Measurements from ENCODE around the gene GPS2.
A peak's percentile ranks its signal among the peaks of the same experiment; 100 is the strongest.

Gene GPS2

DNA sequence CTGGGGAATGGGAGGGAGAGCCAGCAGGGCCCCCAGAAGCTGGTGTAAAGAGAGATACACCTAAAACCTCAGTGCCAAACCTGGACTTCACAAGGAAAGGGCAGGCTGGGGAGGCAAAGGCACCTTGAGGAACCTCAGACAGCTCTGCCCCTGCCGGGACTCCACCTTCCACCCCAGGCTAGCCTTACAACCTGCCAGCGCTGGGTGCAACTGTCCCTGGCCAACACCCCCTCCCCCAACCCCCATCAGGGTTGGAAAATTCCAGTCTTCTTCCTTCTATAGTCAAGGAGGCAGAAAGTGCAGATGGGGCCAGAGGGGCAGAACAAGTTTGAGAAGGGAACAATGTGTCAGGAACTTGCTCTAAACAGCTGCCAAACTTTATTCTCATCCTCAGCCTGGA, 23.0 kb downstream of the GPS2 start:
- no peak for DNase-seq

GRCh38 chr17:7290685-7291084, 24.5 kb downstream of the GPS2 start:
- DNase-seq, result no peak

- DNase-seq, result no peak
Observed at GRCh38 chr17:7290166-7290565, 25.0 kb downstream of the GPS2 start.

DNA sequence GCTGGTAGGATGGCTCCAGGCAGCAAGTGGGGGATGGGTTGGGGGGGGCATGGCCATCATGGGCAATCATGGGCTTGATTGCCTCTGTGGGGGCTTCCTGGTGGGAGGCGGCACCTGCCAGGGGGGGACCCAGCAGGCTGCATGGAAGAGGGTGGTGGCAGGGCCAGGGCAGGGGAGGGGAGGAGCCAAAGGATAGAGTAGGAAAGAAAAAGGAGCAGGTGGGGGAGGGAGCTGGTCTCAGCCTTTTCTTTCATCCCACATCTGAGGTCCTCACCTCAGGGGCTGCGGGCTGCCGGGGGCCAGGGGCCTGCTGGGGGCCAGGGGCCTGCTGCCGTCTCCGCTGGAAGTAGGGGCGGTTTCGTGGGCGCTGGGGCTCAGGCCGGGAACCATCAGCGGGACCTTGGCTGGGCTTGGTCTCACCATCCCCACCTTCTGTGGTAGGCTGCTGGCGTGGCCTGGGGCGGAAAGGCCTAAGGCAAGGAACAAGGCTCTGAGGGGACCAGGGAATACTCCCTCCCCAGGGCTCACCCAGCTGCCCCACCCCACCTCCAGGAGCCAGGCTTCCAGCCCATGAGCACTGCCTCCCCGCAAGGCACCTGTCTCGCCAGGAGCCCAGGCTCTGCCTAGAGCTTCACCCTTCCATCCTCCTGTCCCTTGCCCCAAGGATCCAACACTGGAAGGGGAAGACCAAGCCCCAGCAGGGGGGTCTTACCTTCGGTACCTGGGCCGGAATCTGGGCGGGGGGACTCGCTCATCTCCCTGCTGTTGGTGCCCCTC, 25.7 kb downstream of the GPS2 start:
- no peak for DNase-seq

DNA sequence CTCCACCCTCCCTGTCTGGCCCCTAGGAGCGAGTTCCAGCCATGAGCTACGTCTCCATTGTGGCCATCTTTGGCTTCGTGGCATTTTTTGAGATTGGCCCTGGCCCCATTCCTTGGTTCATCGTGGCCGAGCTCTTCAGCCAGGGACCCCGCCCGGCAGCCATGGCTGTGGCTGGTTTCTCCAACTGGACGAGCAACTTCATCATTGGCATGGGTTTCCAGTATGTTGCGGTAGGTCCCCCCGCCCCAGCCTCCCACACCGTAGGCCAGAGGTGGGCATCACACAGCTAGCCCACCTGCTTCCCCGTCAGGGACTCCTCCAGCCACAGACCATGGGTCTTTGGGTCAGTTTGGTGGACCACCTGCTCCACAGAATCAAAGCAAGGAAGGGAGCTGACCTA, 29.5 kb downstream of the GPS2 start:
- DNase-seq, result no peak

DNA sequence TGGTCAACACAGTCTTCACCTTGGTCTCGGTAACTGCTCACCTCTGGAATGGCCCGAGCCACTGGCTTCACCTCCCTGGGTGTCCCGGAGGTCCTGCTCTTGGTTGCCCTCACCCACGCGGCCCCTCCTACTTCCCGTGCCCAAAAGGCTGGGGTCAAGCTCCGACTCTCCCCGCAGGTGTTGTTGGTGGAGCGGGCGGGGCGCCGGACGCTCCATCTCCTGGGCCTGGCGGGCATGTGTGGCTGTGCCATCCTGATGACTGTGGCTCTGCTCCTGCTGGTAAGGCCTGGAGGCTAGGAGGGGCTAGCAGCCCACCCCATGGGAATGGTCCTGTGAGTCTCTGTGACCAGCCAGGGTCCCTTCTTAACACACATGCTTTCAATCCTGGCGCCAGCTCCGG, 30.2 kb downstream of the GPS2 start:
- no peak for DNase-seq

DNA sequence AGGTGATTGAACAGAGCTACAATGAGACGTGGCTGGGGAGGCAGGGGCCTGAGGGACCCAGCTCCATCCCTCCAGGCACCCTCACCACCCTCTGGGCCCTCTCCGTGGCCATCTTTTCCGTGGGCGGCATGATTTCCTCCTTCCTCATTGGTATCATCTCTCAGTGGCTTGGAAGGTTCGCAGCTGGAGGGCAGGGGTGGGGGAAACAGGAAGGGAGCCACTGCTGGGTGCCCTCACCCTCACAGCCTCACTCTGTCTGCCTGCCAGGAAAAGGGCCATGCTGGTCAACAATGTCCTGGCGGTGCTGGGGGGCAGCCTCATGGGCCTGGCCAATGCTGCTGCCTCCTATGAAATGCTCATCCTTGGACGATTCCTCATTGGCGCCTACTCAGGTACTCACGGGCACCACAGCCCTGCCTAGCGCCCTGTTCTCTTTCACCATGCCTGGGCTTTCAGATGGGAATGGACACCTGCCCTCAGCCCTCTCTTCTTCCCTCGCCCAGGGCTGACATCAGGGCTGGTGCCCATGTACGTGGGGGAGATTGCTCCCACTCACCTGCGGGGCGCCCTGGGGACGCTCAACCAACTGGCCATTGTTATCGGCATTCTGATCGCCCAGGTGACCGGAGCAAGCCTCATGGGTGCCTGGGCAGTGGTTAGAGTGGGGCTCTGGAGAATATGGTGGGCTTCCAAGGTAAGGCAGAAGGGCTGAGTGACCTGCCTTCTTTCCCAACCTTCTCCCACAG, 31.5 kb downstream of the GPS2 start:
- DNase-seq, result no peak

DNA sequence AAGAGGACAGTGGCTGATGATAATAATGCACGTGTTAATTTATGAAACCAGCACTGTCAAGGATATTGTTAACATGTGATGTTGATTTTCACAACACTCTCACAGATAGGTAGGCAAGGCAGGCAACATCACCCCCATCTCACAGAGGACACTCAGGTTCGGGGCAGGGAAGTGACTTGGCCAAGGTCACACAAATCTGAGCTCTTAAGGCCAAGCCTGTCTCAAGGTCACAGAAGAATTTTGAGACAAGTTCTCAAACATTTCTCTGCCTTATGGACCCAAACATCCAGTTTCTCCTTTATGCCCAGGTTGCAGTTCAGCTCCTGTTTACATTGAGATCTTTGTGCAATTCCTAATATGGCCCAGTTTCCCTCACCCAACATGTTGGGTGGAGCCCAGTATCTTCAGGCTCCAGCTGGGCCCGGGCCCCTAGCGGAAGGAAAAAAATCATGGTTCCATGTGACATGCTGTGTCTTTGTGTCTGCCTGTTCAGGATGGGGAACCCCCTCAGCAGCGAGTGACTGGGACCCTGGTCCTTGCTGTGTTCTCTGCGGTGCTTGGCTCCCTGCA, 32.3 kb downstream of the GPS2 start:
- DNase-seq, result no peak

GRCh38 chr17:7281953-7282751, 33.0 kb downstream of the GPS2 start:
- DNase-seq, result no peak

DNA sequence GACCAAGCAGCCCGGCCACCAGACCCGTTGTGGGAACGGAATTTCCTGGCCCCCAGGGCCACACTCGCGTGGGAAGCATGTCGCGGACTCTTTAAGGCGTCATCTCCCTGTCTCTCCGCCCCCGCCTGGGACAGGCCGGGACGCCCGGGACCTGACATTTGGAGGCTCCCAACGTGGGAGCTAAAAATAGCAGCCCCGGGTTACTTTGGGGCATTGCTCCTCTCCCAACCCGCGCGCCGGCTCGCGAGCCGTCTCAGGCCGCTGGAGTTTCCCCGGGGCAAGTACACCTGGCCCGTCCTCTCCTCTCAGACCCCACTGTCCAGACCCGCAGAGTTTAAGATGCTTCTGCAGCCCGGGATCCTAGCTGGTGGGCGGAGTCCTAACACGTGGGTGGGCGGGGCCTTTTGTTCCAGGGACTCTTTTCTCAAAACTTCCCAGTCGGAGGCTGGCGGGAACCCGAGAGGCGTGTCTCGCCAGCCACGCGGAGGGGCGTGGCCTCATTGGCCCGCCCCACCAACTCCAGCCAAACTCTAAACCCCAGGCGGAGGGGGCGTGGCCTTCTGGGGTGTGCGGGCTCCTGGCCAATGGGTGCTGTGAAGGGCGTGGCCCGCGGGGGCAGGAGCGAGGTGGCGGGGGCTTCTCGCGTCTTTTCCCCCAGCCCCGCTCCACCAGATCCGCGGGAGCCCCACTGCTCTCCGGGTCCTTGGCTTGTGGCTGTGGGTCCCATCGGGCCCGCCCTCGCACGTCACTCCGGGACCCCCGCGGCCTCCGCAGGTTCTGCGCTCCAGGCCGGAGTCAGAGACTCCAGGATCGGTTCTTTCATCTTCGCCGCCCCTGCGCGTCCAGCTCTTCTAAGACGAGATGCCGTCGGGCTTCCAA, 33.8 kb downstream of the GPS2 start, which contains the start of gene SLC2A4:
SLC2A4 (plus strand) TSS at position 645 of the 879 bp plus-strand sequence; CDS start at position 862, 217 bp downstream.
- DNase-seq, result peak; percentile 61

DNA sequence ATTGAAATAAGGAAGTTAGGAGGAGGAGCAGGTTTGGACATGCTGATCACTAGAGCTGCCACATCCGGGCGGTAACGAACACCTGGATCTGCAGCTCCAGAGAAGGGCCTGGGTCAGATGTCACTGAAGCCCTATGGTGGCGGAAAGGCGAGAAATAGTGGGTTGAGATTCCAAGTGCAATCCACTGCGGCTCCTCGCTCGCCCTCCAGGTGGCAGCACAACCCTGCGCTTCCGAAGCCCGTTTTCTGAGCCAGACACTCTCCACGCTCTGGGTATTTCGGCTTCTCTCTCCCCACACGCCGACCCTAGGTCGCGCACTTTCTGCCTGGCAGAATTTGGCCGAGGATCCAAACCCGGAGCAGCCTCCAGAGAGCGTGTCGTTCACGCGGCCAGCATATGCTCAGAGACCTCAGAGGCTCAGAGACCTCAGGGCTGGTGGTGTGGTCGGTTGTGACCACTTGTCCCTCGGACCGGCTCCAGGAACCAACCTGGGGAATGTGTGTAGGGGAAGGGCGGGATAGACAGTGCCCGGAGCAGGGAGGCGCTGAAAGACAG, 34.6 kb downstream of the GPS2 start:
- DNase-seq, result no peak

DNA sequence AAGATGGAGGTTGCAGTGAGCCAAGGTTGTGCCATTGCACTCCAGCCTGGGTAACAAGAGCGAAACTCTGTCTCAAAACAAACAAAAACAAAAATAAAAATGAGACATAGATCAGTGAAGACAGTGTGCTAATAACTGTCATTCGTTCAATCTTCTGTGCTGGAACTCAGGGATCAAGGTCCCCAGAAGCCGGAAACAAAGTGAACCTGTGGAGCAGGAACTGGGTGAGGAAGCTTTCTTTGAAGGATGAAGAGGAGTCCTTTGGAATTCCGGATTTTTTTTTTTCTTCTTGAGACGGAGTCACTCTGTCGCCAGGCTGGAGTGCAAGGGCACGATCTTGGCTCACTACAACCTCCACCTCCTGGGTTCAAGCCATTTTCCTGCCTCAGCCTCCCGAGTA, 35.7 kb downstream of the GPS2 start:
- DNase-seq, result no peak

- no peak for DNase-seq
Observed at GRCh38 chr17:7266784-7267183, 48.4 kb downstream of the GPS2 start.

DNA sequence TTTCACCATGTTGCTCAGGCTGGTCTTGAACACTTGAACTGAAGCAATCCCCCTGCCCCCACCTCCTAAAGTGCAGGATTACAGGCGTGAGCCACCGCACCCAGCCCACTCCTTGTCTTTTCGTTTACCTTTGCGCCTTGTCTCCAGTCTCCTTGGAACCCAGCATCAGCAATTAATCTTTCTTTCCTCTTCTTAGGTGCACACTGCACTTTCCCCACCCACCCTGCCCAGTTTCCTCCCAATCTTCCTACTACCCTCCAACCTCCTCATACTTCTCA, 51.4 kb downstream of the GPS2 start:
- no peak for DNase-seq

- DNase-seq, result no peak
Observed at GRCh38 chr17:7262935-7263800, 52.0 kb downstream of the GPS2 start.

All from NCI-H187 treated with DMSO at 0.1 percent for 48 hours (cell line).